Upper lobe of left lung (tissue), 4 donors: Measurements from ENCODE around the gene IDS.

ENCODE experiments used
- EP300 ChIP-seq, 4 donors: sonication (generic); formaldehyde crosslinking; IDR thresholded peaks; one replicate each; pipeline ENCODE4 v1.5.1; 2017; ENCODE audit warnings: antibody characterized with exemption in 4 of 4, control low read depth in 2 of 4
- POLR2A ChIP-seq, 4 donors: fragments of 450-650 bp; IDR thresholded peaks; one replicate each; pipeline ENCODE4 v1.5.1; 2016 to 2017; ENCODE audit warnings: antibody characterized with exemption in 4 of 4, mild to moderate bottlenecking in 2 of 4

- TF ChIP-seq POLR2A (IDR thresholded peaks at IDR 0.05) (no peak), EP300 (IDR thresholded peaks at IDR 0.05) (no peak)
Measured at GRCh38 chrX:149455934-149456333, 49.2 kb downstream of the IDS start.
